Measurements from ENCODE around the gene NTN5. TPM values are rescaled to one million over a fixed set of nuclear protein-coding genes. Genes with fewer than 3 reads are reported as not detected.
"Not testable (repeated sequence)": the region's sequence is repeated elsewhere in the genome, so short reads cannot be mapped to it uniquely, and the experiment has no call there.

The NTN5 gene
- total RNA-seq, 3 donors from 2014 or later (not counting 1 experiment from before 2014, with no cell fraction given) = 1.3 to 3.4 (median 2.1) TPM

DNA sequence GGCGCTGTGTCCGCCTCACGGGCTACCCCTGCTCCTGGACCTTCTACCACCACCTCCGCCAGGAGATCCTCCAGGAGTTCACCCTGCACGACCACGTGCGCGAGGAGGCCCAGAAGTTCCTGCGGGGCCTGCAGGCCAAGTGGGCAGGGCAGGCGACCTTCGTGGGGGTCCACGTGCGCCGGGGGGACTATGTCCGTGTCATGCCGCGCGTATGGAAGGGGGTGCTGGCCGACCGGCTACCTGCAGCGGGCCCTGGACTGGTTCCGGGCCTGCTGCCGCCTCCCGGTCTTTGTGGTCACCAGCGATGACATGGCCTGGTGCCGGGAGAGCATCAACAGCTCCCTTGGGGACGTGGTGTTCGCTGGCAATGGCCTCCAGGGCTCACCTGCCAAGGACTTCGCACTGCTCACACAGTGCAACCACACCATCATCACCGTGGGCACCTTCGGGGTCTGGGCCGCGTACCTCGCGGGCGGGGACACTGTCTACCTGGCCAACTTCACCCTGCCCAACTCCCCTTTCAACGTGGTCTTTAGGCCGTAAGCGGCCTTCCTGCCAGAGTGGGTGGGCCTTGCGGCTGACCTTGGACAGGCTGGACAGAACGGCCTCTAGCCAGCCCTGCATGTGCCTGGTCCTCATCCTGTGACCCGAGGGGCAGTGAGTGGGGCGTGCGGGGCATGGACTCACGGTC is 7.8 kb upstream of the NTN5 start:
- no peaks in the 10 kb centered on the region for H3K36me3 ChIP-seq (ENCODE audit: control insufficient read depth, insufficient read depth, low read length)
- no peak for DNase-seq
- peaks cover 8% of the 10 kb centered on the region for H3K4me1 ChIP-seq (ENCODE audit: control insufficient read depth, insufficient read depth, low read length)
- H3K9me3 Mint-ChIP-seq = no peaks in the 10 kb centered on the region
- no peak for TF ChIP-seq CTCF (IDR thresholded peaks at IDR 0.05)
- no peaks in the 10 kb centered on the region for H3K9me3 ChIP-seq (ENCODE audit: control insufficient read depth, insufficient read depth, low read length)
- intact Hi-C loops (cut with micrococcal nuclease) = no loop called here
- H3K27ac ChIP-seq (ENCODE audit: low read length) = no peak overlapping the region
- H3K27ac Mint-ChIP-seq = no peak overlapping the region
- no peak overlapping the region for H3K4me3 Mint-ChIP-seq
- peaks cover under 1% of the 10 kb centered on the region in 2 donors for H3K4me1 Mint-ChIP-seq
- no peaks in the 10 kb centered on the region for H3K27me3 ChIP-seq (ENCODE audit: control insufficient read depth, insufficient read depth, low read length)
- 85% methylated on average over 45 of the region's 45 CpGs for WGBS (ENCODE audit: insufficient coverage)
- H3K36me3 Mint-ChIP-seq = no peaks in the 10 kb centered on the region
- no peak overlapping the region for H3K4me3 ChIP-seq (ENCODE audit: low read length)
- no peak for ATAC-seq
- H3K27me3 Mint-ChIP-seq (ENCODE audit: low read depth in 2 of 2) = no peaks in the 10 kb centered on the region

- H3K9me3 ChIP-seq (ENCODE audit: control insufficient read depth, insufficient read depth, low read length); H3K27me3 Mint-ChIP-seq (ENCODE audit: low read depth in 2 of 2); H3K36me3 ChIP-seq (ENCODE audit: control insufficient read depth, insufficient read depth, low read length); H3K4me3 ChIP-seq (ENCODE audit: low read length); H3K27ac ChIP-seq (ENCODE audit: low read length); H3K4me3 Mint-ChIP-seq; DNase-seq; ATAC-seq; intact Hi-C loops (cut with micrococcal nuclease); H3K36me3 Mint-ChIP-seq; H3K9me3 Mint-ChIP-seq; H3K4me1 Mint-ChIP-seq; H3K27ac Mint-ChIP-seq; H3K27me3 ChIP-seq (ENCODE audit: control insufficient read depth, insufficient read depth, low read length): not testable (repeated sequence)
- peaks cover 14% of the 10 kb centered on the region for H3K4me1 ChIP-seq (ENCODE audit: control insufficient read depth, insufficient read depth, low read length)
- WGBS (ENCODE audit: insufficient coverage) = 85% methylated on average over 19 of the region's 19 CpGs
These were observed 7.2 kb upstream of the NTN5 start for GRCh38 chr19:48680006-48680405.

DNA sequence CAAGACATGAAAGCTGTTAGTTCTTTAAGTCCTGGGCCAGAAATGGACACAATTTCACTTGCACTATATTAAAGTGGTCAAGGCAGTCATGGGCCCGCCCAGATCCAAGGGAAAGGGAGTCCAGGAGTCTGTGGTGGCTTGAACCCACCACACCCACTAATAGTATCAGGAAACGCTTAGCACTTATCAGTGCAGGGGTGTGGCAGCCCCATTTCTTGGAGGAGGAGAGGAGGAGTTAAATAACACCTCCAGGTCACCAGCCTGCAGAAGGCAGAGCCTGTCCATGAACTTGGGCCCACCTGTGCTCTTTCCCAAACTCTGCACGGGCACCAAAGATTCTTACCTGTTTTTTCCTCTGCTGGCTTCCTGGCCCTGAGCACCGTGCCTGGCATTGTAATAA is 5.4 kb upstream of the NTN5 start:
- H3K27me3 ChIP-seq (ENCODE audit: control insufficient read depth, insufficient read depth, low read length) = no peaks in the 10 kb centered on the region
- 87% methylated on average over 2 of the region's 4 CpGs for WGBS (ENCODE audit: insufficient coverage)
- H3K27me3 Mint-ChIP-seq (ENCODE audit: low read depth in 2 of 2) = peaks cover 0 to 3% of the 10 kb centered on the region in 2 donors
- TF ChIP-seq CTCF (IDR thresholded peaks at IDR 0.05) = no peak
- peaks cover 7 to 8% of the 10 kb centered on the region in 2 donors for H3K4me1 Mint-ChIP-seq
- no peaks in the 10 kb centered on the region for H3K36me3 Mint-ChIP-seq
- H3K4me3 Mint-ChIP-seq = no peak overlapping the region
- intact Hi-C loops (cut with micrococcal nuclease) = loop anchor here (5.0 kb wide), 1 partner anchor 41 kb away; the partner anchor contains the start of gene DBP
- H3K9me3 Mint-ChIP-seq = no peaks in the 10 kb centered on the region
- H3K9me3 ChIP-seq (ENCODE audit: control insufficient read depth, insufficient read depth, low read length) = no peaks in the 10 kb centered on the region
- DNase-seq (no peak), ATAC-seq (no peak)
- H3K27ac ChIP-seq (ENCODE audit: low read length) = no peak overlapping the region
- no peak overlapping the region for H3K4me3 ChIP-seq (ENCODE audit: low read length)
- peaks cover 14% of the 10 kb centered on the region for H3K4me1 ChIP-seq (ENCODE audit: control insufficient read depth, insufficient read depth, low read length)
- no peaks in the 10 kb centered on the region for H3K36me3 ChIP-seq (ENCODE audit: control insufficient read depth, insufficient read depth, low read length)
- no peak overlapping the region for H3K27ac Mint-ChIP-seq

GRCh38 chr19:48676887-48677286 is 4.1 kb upstream of the NTN5 start:
- no peak for DNase-seq
- peaks cover 7 to 8% of the 10 kb centered on the region in 2 donors for H3K4me1 Mint-ChIP-seq
- no peaks in the 10 kb centered on the region for H3K9me3 Mint-ChIP-seq
- no peaks in the 10 kb centered on the region for H3K36me3 ChIP-seq (ENCODE audit: control insufficient read depth, insufficient read depth, low read length)
- 94% methylated on average over 13 of the region's 13 CpGs for WGBS (ENCODE audit: insufficient coverage)
- ATAC-seq = no peak
- no peaks in the 10 kb centered on the region for H3K36me3 Mint-ChIP-seq
- H3K27me3 ChIP-seq (ENCODE audit: control insufficient read depth, insufficient read depth, low read length) = no peaks in the 10 kb centered on the region
- TF ChIP-seq CTCF (IDR thresholded peaks at IDR 0.05) = no peak
- no peak overlapping the region for H3K27ac Mint-ChIP-seq
- H3K4me1 ChIP-seq (ENCODE audit: control insufficient read depth, insufficient read depth, low read length) = peaks cover 14% of the 10 kb centered on the region
- no peaks in the 10 kb centered on the region for H3K9me3 ChIP-seq (ENCODE audit: control insufficient read depth, insufficient read depth, low read length)
- peaks cover 0 to 3% of the 10 kb centered on the region in 2 donors for H3K27me3 Mint-ChIP-seq (ENCODE audit: low read depth in 2 of 2)
- intact Hi-C loops (cut with micrococcal nuclease) = loop anchor here (5.0 kb wide), 1 partner anchor 40 kb away; the partner anchor contains the start of gene DBP
- H3K4me3 Mint-ChIP-seq = no peak overlapping the region
- H3K27ac ChIP-seq (ENCODE audit: low read length) = no peak overlapping the region
- no peak overlapping the region for H3K4me3 ChIP-seq (ENCODE audit: low read length)
